Erythroblast (primary cell): ENCODE measurements around the gene ZNF438.
"Not testable (repeated sequence)": the region's sequence is repeated elsewhere in the genome, so short reads cannot be mapped to it uniquely, and the experiment has no call there.

Experiments
- DNase-seq, 2 experiments: peaks; one replicate each; lab custom pipeline; 2025; lab: John Stamatoyannopoulos, UW
- GATA1 ChIP-seq: IDR thresholded peaks from 2 replicates; pipeline ENCODE4 v1.6.1; 2011; ENCODE audit warnings: low read depth, mild to moderate bottlenecking, control low read depth, low read length, moderate library complexity
- POLR2A ChIP-seq: IDR thresholded peaks from 2 replicates; pipeline ENCODE4 v1.6.1; 2011; ENCODE audit warnings: mild to moderate bottlenecking, low read length

Gene ZNF438

DNA sequence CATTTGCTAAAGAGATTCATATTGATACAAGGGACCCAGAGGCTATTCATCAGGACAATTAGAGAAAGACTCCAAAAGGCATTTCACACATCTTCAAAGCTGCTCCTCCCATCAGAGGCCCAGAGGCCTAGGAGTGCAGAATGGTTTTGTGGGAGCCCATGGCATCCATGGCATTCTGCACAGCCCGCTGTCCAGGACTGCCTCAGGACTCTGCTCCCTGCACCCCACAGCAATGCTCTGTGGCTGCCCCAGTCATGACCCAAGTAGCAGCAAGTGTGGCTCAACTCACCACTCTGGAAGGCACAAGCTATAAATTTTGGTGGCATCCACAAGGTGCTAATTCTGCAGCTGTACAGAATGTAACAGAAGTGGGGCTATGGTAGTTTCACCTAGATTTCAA is 38.5 kb downstream of the ZNF438 start:
- TF ChIP-seq POLR2A (no peak), GATA1 (no peak)
- no peak for DNase-seq

GRCh38 chr10:30992681-30993080 is 39.0 kb downstream of the ZNF438 start:
- no peak for DNase-seq
- TF ChIP-seq GATA1 = no peak
- no peak for TF ChIP-seq POLR2A

- TF ChIP-seq POLR2A (no peak), GATA1 (no peak)
- no peak for DNase-seq
Observed at GRCh38 chr10:30991647-30992011, 40.0 kb downstream of the ZNF438 start.

- TF ChIP-seq GATA1 (no peak), POLR2A (no peak)
- no peak for DNase-seq
Observed at GRCh38 chr10:30990971-30991646, 40.6 kb downstream of the ZNF438 start.

DNA sequence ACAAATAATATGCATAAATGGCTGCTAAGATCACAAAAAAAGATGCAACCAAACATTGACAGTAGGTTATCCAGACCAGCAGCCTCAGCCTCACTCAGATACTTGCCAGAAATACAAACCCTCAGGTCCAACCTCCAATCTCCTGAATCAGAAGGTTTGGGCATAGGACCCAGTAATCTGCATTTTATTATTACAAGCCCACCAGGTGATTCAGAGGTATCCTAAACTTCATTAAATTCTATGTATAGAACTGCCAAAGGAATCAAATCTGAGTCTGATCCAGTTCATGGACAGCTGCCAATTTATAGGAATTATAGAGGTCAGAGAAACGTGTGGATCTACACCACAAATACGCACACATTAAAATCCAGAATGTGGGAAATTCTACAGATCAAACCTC is 41.3 kb downstream of the ZNF438 start:
- TF ChIP-seq GATA1 = no peak
- no peak for TF ChIP-seq POLR2A
- DNase-seq = no peak

- peak in 1 of 2 experiments; percentile 11 for DNase-seq
- TF ChIP-seq POLR2A (no peak), GATA1 (no peak)
Observed at GRCh38 chr10:30988831-30989435, 42.7 kb downstream of the ZNF438 start.

DNA sequence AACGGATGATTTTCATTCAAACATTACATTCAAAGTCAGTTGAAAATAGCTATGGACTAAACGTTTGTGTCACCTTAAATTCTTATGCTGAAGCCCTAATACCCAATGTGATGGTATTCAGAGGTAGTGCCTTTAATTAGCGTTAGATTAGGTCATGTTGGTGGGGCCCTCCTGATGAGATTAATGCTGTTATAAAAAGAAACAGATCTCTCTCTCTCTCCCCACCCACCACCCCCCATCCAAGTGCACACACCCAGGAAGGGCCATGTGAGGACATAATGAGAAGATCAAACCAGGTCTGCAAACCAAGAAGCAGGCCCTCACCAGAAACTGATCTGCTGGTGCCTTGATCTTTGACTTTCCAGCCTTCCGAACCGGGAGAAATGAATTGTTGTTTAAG is 44.2 kb downstream of the ZNF438 start:
- TF ChIP-seq GATA1 = no peak
- no peak for TF ChIP-seq POLR2A
- peak; percentile 27 to 52 for DNase-seq

- TF ChIP-seq GATA1 (no peak), POLR2A (no peak)
- peak in 1 of 2 experiments; percentile 24 for DNase-seq
Observed at GRCh38 chr10:30986053-30986555, 45.6 kb downstream of the ZNF438 start.

DNA sequence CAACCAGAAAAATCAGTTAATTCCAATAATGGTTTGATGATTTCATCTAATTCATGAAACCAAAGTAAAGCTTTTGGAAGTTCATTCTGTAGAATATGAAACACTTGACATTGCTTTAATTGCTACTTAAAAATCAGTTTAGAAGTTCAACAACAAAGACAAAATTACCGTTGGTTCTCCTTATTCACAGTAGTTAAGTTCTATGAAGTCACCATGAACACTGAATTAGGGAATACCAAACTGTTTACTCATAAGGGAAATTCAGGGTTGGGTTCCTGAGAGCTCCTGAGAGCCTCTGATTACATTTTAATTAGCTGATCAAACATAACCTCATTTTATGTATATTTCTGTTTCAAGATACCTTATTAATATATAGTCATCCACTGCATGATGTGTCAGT is 46.2 kb downstream of the ZNF438 start:
- DNase-seq = no peak
- no peak for TF ChIP-seq GATA1
- TF ChIP-seq POLR2A = no peak

GRCh38 chr10:30984563-30985328 is 46.9 kb downstream of the ZNF438 start:
- no peak for DNase-seq

GRCh38 chr10:30983209-30983608 is 48.5 kb downstream of the ZNF438 start:
- DNase-seq = not testable (repeated sequence)

More at GRCh38 chr10:30984563-30985328, 46.9 kb downstream of the ZNF438 start:
- TF ChIP-seq POLR2A (no peak), GATA1 (no peak)

- TF ChIP-seq GATA1 (no peak), POLR2A (no peak)
- DNase-seq = no peak
Observed at GRCh38 chr10:30980951-30981616, 50.6 kb downstream of the ZNF438 start.

DNA sequence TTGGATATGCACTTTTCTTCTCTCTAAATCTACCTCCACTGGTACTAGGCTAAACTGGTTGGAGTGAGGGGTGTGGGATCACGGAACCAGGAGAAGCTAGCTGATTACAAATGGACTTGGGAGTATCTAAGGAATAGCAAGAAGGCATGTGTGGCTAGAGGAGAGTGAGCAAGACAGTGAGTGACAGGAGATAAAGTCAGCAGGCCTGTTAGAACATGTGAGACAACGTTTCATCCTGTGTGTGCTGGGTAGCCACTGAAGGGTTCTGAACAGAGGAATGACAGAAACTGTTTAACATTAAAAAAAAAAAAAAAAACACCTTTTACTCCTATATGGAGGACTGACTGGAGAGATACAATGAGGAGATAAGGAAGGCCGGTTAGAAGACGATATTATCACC is 51.7 kb downstream of the ZNF438 start:
- TF ChIP-seq POLR2A = no peak
- no peak for TF ChIP-seq GATA1
- DNase-seq = no peak
